Osteoblast (primary cell): ENCODE measurements around the gene NRK. TPM values are rescaled to one million over a fixed set of nuclear protein-coding genes. Genes with fewer than 3 reads are reported as not detected.

ENCODE experiments used
- DNase-seq: peaks from one replicate; pipeline ENCODE4 v3.0.0; 2011; ENCODE audit warnings: low spot score, mixed read lengths; ENCODE audit not compliant: insufficient read length; ENCODE audit errors: missing footprints
- H2AFZ ChIP-seq: 2 replicates; pipeline ENCODE4 v1.6.0; 2011; ENCODE audit warnings: mild to moderate bottlenecking, low read length
- H3K27ac ChIP-seq: 2 replicates; pipeline ENCODE4 v1.5.1; 2011; ENCODE audit warnings: mild to moderate bottlenecking, low read depth, low read length, moderate library complexity
- H3K27me3 ChIP-seq: 2 replicates; pipeline ENCODE4 v1.6.0; 2012; ENCODE audit warnings: mild to moderate bottlenecking, control low read depth, inconsistent platforms, low read length, moderate library complexity; ENCODE audit not compliant: insufficient read depth
- H3K36me3 ChIP-seq: 2 replicates; pipeline ENCODE4 v1.5.1; 2011; ENCODE audit warnings: mild to moderate bottlenecking, low read length, control low read depth, moderate library complexity; ENCODE audit not compliant: insufficient read depth
- H3K4me1 ChIP-seq: 2 replicates; pipeline ENCODE4 v1.5.1; 2011; ENCODE audit warnings: mild to moderate bottlenecking, low read length, control low read depth, moderate library complexity; ENCODE audit not compliant: insufficient read depth
- H3K4me2 ChIP-seq: 2 replicates; pipeline ENCODE4 v1.6.0; 2011; ENCODE audit warnings: mild to moderate bottlenecking, low read length; ENCODE audit not compliant: insufficient read depth
- H3K4me3 ChIP-seq: fragments of 200-600 bp; sonication (generic); 3 replicates; pipeline ENCODE4 v1.5.1; 2012; ENCODE audit warnings: mild to moderate bottlenecking, low read length, inconsistent platforms; ENCODE audit not compliant: insufficient read depth
- H3K79me2 ChIP-seq: 2 replicates; pipeline ENCODE4 v1.6.0; 2012; ENCODE audit warnings: mild to moderate bottlenecking, low read length, control low read depth, inconsistent platforms; ENCODE audit not compliant: insufficient read depth
- H3K9me3 ChIP-seq: 2 replicates; pipeline ENCODE4 v1.5.1; 2011; ENCODE audit warnings: low read depth, low read length, control low read depth
- H4K20me1 ChIP-seq: 2 replicates; pipeline ENCODE4 v1.6.0; 2012; ENCODE audit warnings: mild to moderate bottlenecking, low read length, control low read depth; ENCODE audit not compliant: insufficient read depth
- CTCF ChIP-seq: IDR thresholded peaks from 2 replicates; pipeline ENCODE4 v1.5.1; 2011; ENCODE audit warnings: mild to moderate bottlenecking, low read depth, low read length, moderate library complexity; ENCODE audit errors: extremely low read depth
- total RNA-seq: library from RNA; depleted of rRNA; stranded (reverse); fragments of >200 nt; gene quantifications from 2 replicates; pipeline ENCODE4 v1.2.3, GENCODE V29; 2012

NRK gene
- total RNA-seq, 1 donor: under 0.01 TPM

GRCh38 chrX:105880491-105880890 is 58.2 kb downstream of the NRK start:
- H3K27me3 ChIP-seq: peaks cover 2% of the 10 kb centered on the region
- no peaks in the 10 kb centered on the region for H4K20me1 ChIP-seq
- H3K4me2 ChIP-seq: no peak overlapping the region
- no peak overlapping the region for H2AFZ ChIP-seq
- no peaks in the 10 kb centered on the region for H3K4me1 ChIP-seq
- DNase-seq: no peak
- no peaks in the 10 kb centered on the region for H3K36me3 ChIP-seq
- H3K27ac ChIP-seq: no peak overlapping the region
- H3K4me3 ChIP-seq: no peak overlapping the region
- no peak for TF ChIP-seq CTCF
- H3K79me2 ChIP-seq: no peaks in the 10 kb centered on the region
- no peaks in the 10 kb centered on the region for H3K9me3 ChIP-seq

DNA sequence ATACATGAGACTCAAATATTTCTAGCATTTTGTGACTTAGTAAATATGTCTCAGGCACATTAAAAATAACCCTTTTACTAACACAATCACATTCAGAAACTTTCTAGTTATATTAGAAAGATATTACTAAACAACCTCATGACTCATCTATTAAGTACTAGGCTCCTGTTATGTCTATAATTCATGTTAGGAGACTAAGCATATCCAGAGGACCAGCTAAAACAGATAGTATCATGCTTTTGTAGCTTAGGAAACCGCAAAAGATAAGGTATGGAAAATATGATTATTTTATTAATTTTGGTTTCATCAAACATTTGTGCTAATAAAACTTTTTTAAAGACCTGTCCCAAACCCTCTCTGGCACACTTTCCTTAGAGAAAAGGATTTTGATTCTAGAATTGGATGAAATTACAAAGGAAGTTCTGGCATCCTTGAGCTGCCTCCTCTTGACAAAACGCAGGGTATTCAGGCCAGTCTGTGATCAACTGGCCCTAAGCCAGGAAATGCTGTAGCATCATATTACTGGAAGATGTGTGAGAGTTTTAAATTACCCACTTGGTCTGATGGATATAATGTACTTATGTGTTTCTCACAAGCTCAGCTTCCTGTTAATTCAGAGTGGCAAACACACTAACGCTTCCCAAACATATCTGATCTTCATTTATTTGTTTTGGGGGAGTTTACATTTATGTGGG is 60.4 kb downstream of the NRK start:
- H3K36me3 ChIP-seq: no peaks in the 10 kb centered on the region
- no peak overlapping the region for H3K4me2 ChIP-seq
- H4K20me1 ChIP-seq: no peaks in the 10 kb centered on the region
- H3K79me2 ChIP-seq: no peaks in the 10 kb centered on the region
- H3K27ac ChIP-seq: no peak overlapping the region
- no peak for DNase-seq
- no peak overlapping the region for H2AFZ ChIP-seq
- H3K27me3 ChIP-seq: peaks cover 2% of the 10 kb centered on the region
- no peak for TF ChIP-seq CTCF
- H3K9me3 ChIP-seq: no peaks in the 10 kb centered on the region
- H3K4me1 ChIP-seq: no peaks in the 10 kb centered on the region
- no peak overlapping the region for H3K4me3 ChIP-seq

GRCh38 chrX:105894721-105895120 is 72.4 kb downstream of the NRK start:
- TF ChIP-seq CTCF: no peak
- Histone ChIP-seq H2AFZ (no peak overlapping the region), H3K27me3 (peaks cover 11% of the 10 kb centered on the region), H3K4me2 (no peak overlapping the region), H3K4me1 (no peaks in the 10 kb centered on the region), H3K36me3 (no peaks in the 10 kb centered on the region), H4K20me1 (no peaks in the 10 kb centered on the region), H3K9me3 (no peaks in the 10 kb centered on the region), H3K27ac (no peak overlapping the region), H3K4me3 (no peak overlapping the region), H3K79me2 (no peaks in the 10 kb centered on the region)
- DNase-seq: peak; percentile 11

GRCh38 chrX:105909576-105909975 is 87.2 kb downstream of the NRK start:
- TF ChIP-seq CTCF: no peak
- Histone ChIP-seq H3K4me1 (no peaks in the 10 kb centered on the region), H3K27ac (no peak overlapping the region), H2AFZ (no peak overlapping the region), H3K79me2 (no peaks in the 10 kb centered on the region), H3K36me3 (no peaks in the 10 kb centered on the region), H3K27me3 (peaks cover 12% of the 10 kb centered on the region), H3K9me3 (no peaks in the 10 kb centered on the region), H3K4me2 (no peak overlapping the region), H4K20me1 (no peaks in the 10 kb centered on the region), H3K4me3 (no peak overlapping the region)
- no peak for DNase-seq
